ENCODE results near the gene STAT4.

Gene STAT4

DNA sequence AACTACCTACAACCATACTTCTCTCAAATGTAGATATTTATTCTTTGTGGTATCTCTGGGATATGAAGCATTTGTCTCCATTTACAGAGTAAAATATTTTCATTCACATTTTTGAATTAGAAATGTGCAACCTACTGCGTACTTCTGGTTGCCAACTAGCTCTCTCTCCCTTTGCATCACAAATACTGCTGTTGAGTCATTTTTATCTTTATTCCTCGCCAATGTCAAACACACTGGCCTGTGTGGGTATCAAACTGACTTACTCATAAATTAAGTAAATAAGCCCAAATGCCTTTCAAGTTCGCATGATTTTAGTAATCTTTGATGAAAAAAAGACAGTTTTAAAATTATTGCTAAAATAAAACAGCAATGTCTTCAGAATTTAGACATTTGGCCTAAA is 67.3 kb downstream of the STAT4 start:
- DNase-seq (ENCODE audit: low read depth in 2 of 2): no peak

DNA sequence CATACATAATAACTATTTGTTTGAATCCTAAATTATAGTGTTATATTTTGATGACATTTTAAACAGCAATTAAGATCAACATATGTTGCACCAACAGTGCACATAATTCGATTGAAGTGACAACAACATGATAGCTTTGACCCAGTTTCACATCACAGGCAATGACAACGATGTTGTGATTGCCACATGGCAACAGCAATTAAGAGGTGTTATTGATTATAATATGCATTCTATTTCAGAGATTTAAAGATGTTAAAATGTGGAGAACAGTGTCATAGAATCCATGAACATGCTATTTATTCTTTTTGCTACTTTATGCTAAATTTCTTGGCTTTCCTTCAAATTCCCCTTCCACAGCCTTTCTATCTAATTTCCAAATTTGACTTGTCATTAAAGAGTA is 68.5 kb downstream of the STAT4 start:
- DNase-seq (ENCODE audit: low read depth in 2 of 2): no peak

DNA sequence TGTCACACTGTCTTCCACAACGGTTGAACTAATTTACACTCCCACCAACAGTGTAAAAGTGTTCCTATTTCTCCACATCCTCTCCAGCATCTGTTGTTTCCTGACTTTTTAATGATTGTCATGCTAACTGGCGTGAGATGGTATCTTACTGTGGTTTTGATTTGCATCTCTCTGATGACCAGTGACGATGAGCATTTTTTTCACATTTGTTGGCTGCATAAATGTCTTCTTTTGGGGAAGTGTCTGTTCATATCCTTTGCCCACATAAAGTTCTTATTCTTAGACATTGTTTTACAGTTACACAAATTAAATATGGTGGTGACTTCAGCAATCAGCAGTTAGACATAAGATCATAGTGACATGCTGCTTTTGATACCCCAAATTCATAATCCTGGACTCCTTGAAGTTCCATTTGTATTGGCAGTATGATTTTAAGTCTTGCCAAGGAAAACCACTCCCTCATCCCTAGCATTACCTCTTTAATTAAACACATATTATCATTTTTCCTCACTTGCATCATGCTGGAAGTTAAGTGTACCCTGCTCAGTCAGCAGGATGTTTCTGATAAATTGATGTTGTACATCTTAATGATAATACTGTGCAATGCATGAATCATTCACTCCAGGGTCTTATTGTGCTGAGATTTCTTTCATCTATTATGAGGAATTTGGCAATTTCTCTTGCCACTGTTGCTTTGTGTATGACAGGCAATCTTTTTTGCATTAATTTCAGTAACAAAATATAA is 69.2 kb downstream of the STAT4 start:
- DNase-seq (ENCODE audit: low read depth in 2 of 2): no peak

DNA sequence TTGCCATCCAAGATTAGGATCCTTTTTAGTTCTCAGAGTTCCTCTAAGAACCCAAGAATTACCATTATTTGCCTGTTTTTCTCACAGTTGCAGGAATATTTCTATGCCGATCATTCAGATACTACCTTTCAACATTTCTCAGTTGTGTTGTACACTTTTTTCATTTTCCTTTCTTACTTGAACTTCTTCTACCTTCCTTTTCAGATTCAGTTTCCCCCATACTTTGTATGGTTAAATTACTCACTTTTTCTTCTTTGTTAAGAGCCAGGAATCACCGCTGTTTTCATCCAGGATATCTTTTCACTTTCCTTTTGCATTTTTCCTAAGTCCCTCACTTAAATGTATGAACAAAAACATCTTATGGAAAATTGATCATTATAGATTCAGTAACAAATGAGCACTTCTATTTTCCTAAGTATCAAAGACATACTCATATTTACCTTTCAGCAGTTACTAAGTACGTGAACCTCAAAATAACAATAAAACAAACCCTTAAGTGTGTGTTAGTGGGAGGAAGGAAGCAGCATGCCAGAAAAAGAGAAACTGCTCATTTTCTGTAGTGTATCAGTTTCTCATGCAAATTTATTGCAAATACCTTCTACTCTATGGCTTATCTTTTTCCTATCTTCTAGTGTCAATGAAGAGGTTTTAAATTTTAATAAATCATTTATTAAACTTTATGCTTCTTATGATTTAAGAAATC is 72.5 kb downstream of the STAT4 start:
- no peak for DNase-seq (ENCODE audit: low read depth in 2 of 2)

DNA sequence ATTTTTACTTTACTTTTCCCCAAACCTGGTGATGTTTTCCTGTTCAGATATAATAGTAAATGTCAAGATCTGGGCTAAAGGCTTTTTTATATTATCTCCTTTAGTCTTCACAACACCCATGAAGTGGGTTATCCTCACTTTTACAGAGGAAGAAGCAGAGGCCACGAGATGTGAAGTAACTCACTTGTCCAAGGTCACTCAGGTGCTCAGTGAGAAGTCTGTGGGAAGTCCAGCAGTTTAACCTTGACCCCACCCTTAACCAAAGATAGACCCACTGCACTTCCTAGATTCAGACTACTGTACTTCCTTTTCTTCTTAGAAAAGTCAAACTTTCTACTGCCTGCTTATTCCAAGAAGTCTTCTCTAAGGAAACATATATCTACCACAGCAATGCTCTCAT is 80.5 kb downstream of the STAT4 start:
- DNase-seq (ENCODE audit: low read depth in 2 of 2): no peak

DNA sequence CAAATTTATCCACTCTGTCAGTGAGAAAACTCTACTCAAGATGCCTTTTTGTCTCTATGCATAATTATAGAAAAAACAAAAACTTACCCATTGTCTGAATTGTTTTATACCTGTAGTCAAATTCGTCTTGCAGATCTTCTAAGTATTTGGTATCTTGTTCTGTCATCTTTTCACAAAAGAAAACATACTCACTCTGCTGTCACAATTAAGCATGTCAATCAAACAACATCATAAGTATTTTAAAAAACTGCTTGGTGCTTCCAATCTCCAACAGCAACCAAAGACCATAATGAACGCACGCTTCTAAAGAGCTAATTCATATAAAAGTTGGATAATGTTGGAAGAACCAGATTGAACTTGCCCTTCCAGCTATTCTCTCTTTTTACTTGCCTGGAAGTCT is 81.2 kb downstream of the STAT4 start:
- no peak for DNase-seq (ENCODE audit: low read depth in 2 of 2)

DNA sequence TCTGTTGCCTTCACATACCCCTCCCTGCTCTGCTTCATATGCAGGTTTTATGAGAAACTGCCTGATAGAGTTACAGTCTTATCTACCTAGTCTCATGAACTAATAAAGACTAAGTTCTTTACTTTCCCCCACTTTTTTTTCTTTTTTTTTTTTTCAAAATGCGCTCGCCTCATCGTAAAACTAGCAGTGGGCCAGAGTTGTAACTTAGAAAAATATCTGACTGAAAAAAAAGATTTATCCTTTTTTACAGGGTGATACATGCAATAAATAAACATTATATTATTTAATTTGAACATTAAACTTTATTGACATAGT is 83.9 kb downstream of the STAT4 start:
- no peak for DNase-seq (ENCODE audit: low read depth in 2 of 2)

DNA sequence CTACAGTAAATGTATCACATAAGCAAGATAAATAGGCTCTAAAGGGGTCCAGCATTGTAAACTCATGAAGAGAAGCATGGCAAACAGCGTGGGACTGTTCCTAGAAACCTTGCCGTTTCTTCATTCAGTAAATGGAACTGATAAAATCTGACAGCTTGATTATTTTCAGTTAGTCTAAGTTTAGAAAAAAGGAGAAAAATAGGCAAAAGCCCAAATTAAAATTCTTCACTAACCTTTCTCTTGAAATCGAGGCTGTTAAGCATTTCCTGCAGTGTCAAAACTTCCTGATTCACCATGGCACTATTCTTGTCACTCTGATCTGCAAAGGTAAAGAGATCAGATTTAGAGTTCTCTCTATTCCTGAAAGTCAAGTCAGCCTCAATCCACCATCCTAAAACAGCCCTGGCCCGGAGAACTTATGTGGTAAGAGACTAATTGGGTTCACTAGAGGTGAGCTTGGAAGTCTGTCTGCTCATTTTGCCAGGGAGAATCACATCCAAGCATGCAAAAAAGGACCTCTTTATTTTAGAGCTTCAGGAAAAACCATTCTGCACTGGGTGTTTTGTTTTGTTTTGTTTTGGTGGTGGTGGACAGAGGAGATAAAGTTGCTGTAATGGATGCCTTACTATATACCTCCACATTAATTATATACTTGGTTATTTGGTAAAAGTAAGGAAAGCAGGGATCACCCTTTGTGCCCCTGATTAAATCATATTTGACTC is 84.4 kb downstream of the STAT4 start:
- no peak for DNase-seq (ENCODE audit: low read depth in 2 of 2)

DNA sequence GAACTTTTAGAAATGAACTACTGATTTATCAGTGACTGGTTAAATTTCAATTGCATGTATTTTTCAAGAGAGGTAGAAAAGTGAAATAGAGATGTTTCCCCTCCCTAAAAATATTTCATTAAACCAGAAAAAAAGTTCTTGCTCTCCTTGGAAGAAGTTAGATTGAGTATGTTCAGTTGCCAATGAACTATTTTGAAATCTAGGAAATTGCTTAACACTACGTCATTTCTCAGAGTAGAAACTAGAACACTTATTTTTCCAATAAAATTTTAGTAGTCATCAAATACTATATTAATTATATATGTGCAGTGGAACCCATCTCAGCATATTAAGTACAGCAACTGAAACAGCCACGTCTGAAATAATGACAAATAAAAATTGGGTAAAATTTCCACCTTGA is 85.0 kb downstream of the STAT4 start:
- no peak for DNase-seq (ENCODE audit: low read depth in 2 of 2)

DNA sequence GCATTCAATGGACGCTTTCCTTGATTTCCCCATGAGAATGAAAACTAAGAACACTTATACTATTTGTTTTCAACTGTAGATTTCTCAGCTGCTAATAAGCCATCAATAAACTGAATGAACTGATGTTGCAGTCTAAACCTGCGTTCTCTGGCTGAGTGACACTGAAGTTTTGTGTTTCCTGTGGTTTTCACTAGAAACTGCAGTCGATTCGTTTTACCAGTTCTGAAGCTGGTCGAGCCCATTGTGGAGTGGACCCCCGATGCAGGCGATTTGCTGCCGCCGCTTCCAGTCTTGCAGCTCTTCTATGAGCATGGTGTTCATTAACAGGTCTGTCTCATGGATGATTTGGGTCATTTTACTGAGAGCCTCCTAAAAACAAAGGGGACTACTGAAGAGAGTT is 86.2 kb downstream of the STAT4 start:
- no peak for DNase-seq (ENCODE audit: low read depth in 2 of 2)

DNA sequence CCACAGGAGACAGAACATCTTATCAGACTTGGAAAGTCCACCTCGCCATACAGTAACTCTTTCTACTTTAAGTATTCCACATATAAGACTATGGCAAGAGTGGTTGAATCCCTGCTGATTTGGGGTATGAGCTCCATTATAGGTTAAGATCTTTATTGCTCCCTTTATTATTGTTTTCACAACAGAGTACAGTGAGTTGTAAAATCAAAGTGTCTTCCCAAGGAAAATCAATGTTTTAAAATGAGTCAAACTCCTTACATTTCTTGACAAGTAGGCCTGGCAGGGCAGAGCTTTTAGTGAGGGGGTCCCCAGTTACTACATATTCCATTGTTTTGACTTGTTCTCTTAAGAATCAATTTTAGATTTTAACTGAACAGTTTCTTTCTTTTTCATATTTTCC is 87.2 kb downstream of the STAT4 start:
- DNase-seq (ENCODE audit: low read depth in 2 of 2): no peak

DNA sequence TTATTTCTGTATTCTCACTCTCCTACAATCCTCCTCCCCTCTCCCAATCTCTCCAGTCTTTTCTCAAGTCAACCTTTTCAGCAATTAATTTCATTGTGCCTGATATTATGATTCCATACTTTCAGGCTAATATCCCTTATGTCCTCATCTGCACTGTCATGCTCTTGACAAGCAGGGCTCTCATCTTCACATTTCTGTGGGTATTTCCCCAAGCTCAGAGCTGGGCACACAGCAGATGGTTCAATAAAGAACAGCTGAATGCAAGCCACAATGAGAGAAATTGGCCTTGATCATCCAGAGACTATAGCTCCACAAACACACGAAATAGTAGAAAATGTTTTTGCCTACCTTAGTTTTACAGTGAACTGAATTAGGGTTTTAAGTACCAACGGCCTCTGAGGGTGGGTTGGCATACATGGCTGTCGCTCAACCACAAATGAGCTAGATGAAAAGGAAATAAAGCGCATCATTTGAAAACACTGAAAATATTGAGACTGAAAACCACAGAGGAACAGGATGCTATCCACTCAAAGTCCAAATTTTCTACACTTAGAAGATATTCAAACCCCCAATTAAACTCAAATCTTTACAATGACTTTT is 89.3 kb downstream of the STAT4 start:
- DNase-seq (ENCODE audit: low read depth in 2 of 2): no peak

DNA sequence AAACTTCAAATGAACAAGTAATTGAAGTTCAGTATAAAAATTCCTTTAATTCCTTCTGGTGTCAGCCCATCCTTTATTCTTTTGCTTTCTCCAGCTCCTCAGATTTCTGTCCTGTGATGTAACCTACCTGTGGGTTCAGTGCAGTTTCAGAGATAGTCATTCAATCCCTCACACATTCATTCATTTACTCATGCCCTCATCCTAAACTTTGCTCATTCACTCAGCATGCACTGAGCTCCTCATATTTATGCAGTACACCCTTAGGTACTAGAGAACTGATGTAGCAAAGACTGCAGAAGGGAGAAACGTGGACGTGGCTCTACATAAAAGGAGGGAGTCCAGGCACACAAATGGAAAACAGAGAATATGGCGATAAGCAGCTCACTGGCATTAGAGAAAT is 91.5 kb downstream of the STAT4 start:
- DNase-seq (ENCODE audit: low read depth in 2 of 2): no peak

DNA sequence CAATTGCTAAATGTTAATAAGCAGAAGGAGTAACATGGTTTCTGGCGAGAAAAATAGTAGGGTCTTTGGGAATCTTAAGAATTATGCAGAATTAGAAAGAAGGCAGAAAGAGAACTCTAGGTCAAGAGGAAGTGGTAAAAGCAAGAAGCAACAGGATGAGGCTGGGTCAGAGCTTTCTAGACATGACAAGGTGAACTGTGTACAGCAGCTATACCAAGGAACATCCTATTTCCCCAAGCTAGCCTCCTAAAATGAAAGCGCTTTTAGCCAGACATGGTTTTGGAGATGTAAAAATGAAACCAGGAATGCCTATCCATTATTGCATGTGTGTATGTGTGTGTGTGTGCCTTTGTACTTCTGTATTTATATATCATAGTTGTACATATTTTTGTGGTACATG is 94.6 kb downstream of the STAT4 start:
- DNase-seq (ENCODE audit: low read depth in 2 of 2): no peak

DNA sequence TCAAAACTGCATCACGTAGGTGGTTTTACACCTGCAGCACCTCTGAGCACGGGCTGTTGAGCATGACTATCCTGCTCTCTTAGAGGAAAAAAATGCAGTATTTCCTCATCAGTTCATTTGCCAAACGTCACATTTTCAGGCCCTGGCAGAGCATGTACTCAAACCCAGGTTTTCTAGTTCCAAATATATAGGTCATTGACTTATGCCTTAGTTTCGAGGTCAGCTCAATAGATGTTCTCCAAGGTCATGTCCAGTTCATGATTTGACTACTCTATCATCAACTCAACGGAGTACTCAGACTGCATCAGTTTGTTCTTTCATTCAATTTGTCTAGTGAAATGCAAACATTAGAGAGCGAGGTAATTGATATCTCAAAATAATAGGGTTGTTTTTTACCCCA is 97.5 kb downstream of the STAT4 start:
- no peak for DNase-seq (ENCODE audit: low read depth in 2 of 2)

DNA sequence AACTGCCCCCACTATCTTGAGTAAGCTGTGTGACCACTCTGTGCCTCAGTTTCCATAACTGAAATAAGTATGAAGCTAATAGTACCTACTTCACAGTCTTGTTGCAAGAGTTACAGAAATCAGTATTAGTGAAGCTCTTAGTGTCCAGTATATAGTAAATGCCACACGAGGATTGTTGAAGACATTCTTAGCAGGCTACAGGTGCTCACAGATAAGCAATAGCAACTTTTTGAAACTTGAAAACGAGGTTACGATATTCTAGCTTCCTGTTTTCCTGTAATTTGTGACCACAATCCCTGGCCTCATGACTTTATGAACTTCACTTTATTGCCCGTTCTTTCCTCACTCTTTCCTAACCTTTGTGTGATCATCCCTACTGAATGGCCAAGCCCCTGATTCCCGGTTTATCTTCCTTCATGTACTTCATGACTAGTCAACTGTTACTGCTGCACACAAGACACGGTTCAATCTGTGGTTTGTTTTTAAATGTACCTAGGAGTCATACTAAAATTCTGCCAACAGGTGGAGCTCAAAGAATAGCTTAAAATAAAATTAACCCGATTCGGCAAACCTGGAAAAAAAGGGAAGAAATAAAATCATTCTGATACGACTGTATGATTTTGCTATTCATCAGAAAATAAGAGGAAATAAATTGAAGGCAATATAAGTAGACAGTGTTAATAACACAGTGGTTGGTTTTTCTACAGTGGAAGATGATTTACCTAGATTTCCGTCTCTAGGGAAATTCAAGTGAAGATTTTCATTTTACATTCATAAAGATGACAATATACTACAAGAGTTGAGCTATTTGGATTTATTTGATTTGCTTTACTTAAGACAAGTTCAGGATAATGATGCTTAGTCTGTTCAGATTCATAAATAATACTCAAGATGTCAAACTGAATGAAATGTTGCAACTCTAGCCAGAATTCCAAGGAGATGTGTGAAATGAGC is 98.7 kb downstream of the STAT4 start:
- DNase-seq (ENCODE audit: low read depth in 2 of 2): no peak

DNA sequence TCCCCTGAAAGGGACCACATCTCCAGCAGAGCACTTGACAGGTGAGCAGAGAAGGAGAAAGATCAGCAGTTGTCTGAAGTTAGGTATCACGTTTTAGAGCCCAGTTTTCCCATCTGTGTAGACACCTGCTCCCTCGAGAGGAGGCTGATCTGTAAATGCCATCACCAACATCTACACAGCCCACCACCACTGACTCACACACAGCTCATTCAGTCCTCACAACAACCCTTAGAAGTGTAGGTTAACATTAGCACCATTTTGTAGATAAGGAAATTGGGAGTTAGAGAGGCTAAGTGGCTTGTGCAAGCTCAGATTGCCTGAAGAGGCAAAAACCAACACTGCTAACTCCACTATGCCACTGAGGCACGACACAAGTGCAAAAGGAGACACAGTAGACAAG is 99.6 kb downstream of the STAT4 start:
- no peak for DNase-seq (ENCODE audit: low read depth in 2 of 2)

DNA sequence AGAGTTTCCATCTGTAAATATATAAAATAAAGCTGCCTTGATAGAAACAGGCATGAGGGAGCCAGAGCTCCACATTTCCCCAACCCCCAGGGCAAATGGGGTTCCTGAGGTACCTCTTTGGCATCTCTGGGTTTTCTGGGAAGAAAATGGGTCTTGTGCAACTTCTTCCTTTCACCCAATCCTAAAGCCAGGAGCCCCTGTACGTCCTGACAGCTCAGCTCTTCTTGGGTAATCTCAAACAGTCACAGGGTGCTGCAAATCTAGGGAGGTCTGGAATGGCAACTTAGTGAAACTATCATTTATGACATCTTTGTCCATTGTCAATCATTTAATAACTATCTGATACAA is 100.2 kb downstream of the STAT4 start:
- DNase-seq (ENCODE audit: low read depth in 2 of 2): no peak

DNA sequence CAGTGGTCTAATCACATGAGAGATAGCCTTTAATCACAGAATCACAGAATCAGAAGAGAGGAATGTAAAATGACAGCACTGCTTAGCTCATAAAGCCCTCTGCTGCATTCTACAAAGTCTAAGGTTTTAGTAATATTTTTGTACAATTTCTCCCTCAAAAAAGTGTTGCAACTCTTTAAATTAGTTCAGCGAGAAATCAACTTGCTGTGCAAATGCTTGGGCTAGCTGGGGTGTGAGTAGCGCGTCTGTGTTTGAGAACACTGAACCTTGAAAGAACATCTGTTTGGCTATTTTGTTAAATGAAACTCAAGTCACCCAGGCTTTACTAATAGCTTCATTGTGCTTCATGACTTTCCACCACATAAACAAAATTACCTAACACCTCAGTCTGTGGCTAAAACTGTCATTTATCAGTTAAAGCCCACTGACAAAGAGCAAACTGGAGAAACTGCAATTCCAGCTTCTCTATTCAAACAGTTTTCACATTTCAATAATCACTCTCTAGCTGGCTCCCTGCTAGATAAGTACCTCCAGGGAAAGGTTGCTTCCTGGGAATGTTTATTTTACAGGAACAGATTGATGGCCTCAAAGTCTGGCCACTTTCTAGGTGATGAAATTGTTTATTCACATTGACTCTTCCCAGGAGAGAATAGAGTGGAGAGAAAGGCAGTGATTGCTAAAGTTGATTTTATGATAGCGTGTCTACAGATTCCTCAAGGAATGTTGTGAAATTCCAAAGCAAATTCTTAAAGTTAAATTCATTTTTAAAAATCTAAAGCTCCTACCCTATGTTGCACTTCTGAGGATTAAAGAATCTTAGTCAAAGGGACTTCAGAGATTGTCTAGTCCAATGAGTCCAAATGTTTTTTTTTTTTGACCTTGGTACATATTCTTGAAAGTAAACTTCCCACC is 100.8 kb downstream of the STAT4 start:
- DNase-seq (ENCODE audit: low read depth in 2 of 2): no peak

DNA sequence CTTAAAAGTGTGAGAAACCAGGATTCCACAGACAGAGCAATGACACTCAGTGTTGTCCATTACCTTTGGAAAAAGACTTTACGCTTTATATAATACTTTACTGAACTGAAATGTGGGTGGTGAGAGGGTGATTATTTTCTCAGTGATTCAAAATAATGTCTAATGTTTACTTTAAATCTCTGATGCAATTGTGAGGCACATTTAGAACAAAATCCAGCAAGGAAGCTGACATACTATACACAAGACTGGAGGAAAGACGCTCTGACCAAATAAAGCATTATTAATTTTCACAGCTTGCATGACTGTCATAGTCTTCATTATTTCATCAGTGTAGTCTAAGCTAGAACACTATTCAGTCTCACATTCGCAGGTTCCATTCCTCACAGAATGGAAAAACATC is 102.7 kb downstream of the STAT4 start:
- DNase-seq (ENCODE audit: low read depth in 2 of 2): no peak

DNA sequence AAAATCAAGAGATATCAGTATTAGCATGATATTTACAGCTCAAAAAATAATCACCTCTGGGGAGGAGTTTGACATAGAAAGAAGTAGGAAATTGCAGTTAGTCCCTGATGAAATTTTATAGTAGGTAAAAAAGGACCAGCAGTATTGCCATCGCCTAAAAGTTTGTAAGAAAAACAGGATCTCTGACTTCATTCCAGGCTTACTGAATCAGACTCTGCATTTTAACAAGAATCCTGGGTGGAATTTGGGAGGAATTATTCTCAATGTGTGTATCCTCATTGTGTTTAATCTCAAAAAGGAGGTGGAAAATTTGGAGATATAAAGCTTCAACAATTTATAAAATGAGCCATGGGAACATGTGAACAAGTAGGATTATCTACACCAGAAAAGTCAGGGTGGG is 105.7 kb downstream of the STAT4 start:
- no peak for DNase-seq (ENCODE audit: low read depth in 2 of 2)

Measured in stimulated activated CD4-positive, alpha-beta T cell treated with anti-CD3 and anti-CD28 coated beads, Interleukin-1b, Interleukin-23, amount 100 ng/mL, for 4 hours (primary cell).